Astrocyte (in vitro differentiated cells and primary cell): ENCODE measurements around the gene C14orf93. TPM values are rescaled to one million over a fixed set of nuclear protein-coding genes. Genes with fewer than 3 reads are reported as not detected.

Experiments used
- DNase-seq: peaks from one replicate; pipeline ENCODE4 v3.0.0-alpha.2; 2010; ENCODE audit warnings: low read depth
- FAIRE-seq: peaks from 2 replicates; lab custom pipeline; 2011; peaks lifted over from hg19 to GRCh38; lab: Jason Lieb, UNC
- H2AFZ ChIP-seq: 2 replicates; pipeline ENCODE4 v1.6.0; 2012; ENCODE audit warnings: low read depth, low read length, inconsistent platforms
- H3K27ac ChIP-seq: 2 replicates; pipeline ENCODE4 v1.5.1; 2011; ENCODE audit warnings: low read depth, low read length, inconsistent platforms
- H3K27me3 ChIP-seq: 2 replicates; pipeline ENCODE4 v1.6.0; 2011; ENCODE audit warnings: low read length, inconsistent platforms; ENCODE audit not compliant: insufficient read depth
- H3K36me3 ChIP-seq: 2 replicates; pipeline ENCODE4 v1.5.1; 2011; ENCODE audit warnings: low read length, inconsistent platforms; ENCODE audit not compliant: insufficient read depth
- H3K4me1 ChIP-seq: 2 replicates; pipeline ENCODE4 v1.5.1; 2011; ENCODE audit warnings: low read length, inconsistent platforms; ENCODE audit not compliant: insufficient read depth
- H3K4me2 ChIP-seq: 2 replicates; pipeline ENCODE4 v1.6.0; 2012; ENCODE audit warnings: low read length, inconsistent platforms
- H3K4me3 ChIP-seq: 2 replicates; pipeline ENCODE4 v1.5.1; 2011; ENCODE audit warnings: low read depth, mild to moderate bottlenecking, low read length, inconsistent platforms; ENCODE audit not compliant: insufficient read depth
- H3K79me2 ChIP-seq: 2 replicates; pipeline ENCODE4 v1.6.0; 2012; ENCODE audit warnings: mild to moderate bottlenecking, low read length, inconsistent platforms; ENCODE audit not compliant: insufficient read depth
- H3K9ac ChIP-seq: 2 replicates; pipeline ENCODE4 v1.6.0; 2012; ENCODE audit warnings: mild to moderate bottlenecking, low read length, inconsistent platforms
- H3K9me3 ChIP-seq: 2 replicates; pipeline ENCODE4 v1.5.1; 2012; ENCODE audit warnings: low read depth, mild to moderate bottlenecking, low read length, inconsistent platforms; ENCODE audit not compliant: insufficient read depth
- H4K20me1 ChIP-seq: 2 replicates; pipeline ENCODE4 v1.6.0; 2012; ENCODE audit warnings: low read length, inconsistent platforms; ENCODE audit not compliant: insufficient read depth
- H3K27ac Mint-ChIP-seq: one replicate; pipeline ENCODE4 v1.8.0; 2021; ENCODE audit warnings: mild to moderate bottlenecking, mixed read lengths; ENCODE audit not compliant: unreplicated experiment
- H3K27me3 Mint-ChIP-seq: one replicate; pipeline ENCODE4 v1.8.0; 2021; ENCODE audit warnings: low read depth, mixed read lengths; ENCODE audit not compliant: unreplicated experiment
- H3K36me3 Mint-ChIP-seq: one replicate; pipeline ENCODE4 v1.8.0; 2021; ENCODE audit warnings: low read depth, mixed read lengths; ENCODE audit not compliant: unreplicated experiment
- H3K4me1 Mint-ChIP-seq: one replicate; pipeline ENCODE4 v1.8.0; 2021; ENCODE audit warnings: low read depth, mixed read lengths; ENCODE audit not compliant: unreplicated experiment
- H3K4me3 Mint-ChIP-seq: one replicate; pipeline ENCODE4 v1.8.0; 2021; ENCODE audit warnings: mild to moderate bottlenecking, moderate library complexity, mixed read lengths; ENCODE audit not compliant: unreplicated experiment
- H3K9me3 Mint-ChIP-seq: one replicate; pipeline ENCODE4 v1.8.0; 2021; ENCODE audit warnings: mild to moderate bottlenecking, mixed read lengths; ENCODE audit not compliant: unreplicated experiment
- CTCF ChIP-seq: IDR thresholded peaks from 2 replicates; pipeline ENCODE4 v1.5.1; 2011; ENCODE audit warnings: low read depth, mild to moderate bottlenecking, inconsistent platforms, low read length, moderate library complexity; ENCODE audit not compliant: insufficient read depth
- EZH2 ChIP-seq: IDR thresholded peaks from 2 replicates; pipeline ENCODE4 v1.6.1; 2012; ENCODE audit warnings: mild to moderate bottlenecking, low read length, inconsistent platforms; ENCODE audit not compliant: insufficient read depth
- total RNA-seq: library from RNA; stranded (reverse); gene quantifications from 2 replicates; pipeline ENCODE4 v1.2.1, GENCODE V29; 2021

The C14orf93 gene
- total RNA-seq, 1 donor from 2014 or later = 3.6 TPM

GRCh38 chr14:23052182-23052623 is 42.3 kb upstream of the C14orf93 start:
- Histone ChIP-seq H3K79me2 (no peaks in the 10 kb centered on the region), H3K9ac (no peak overlapping the region), H3K27ac (no peak overlapping the region), H3K4me1 (peaks cover 18% of the 10 kb centered on the region), H4K20me1 (peaks cover 9% of the 10 kb centered on the region), H3K9me3 (no peaks in the 10 kb centered on the region), H3K27me3 (no peaks in the 10 kb centered on the region), H2AFZ (no peak overlapping the region), H3K4me3 (no peak overlapping the region), H3K36me3 (no peaks in the 10 kb centered on the region), H3K4me2 (no peak overlapping the region)
- TF ChIP-seq EZH2 = no peak
- TF ChIP-seq CTCF = no peak
- DNase-seq = no peak
- H3K27me3 Mint-ChIP-seq = no peaks in the 10 kb centered on the region
- H3K9me3 Mint-ChIP-seq = peaks cover 4% of the 10 kb centered on the region
- H3K27ac Mint-ChIP-seq = no peak overlapping the region
- peaks cover 12% of the 10 kb centered on the region for H3K4me1 Mint-ChIP-seq
- H3K36me3 Mint-ChIP-seq = peaks cover 15% of the 10 kb centered on the region
- H3K4me3 Mint-ChIP-seq = no peak overlapping the region
- no peak for FAIRE-seq

- H3K9me3 Mint-ChIP-seq = peaks cover 4% of the 10 kb centered on the region
- no peaks in the 10 kb centered on the region for H3K27me3 Mint-ChIP-seq
- peaks cover 8% of the 10 kb centered on the region for H3K4me1 Mint-ChIP-seq
- no peaks in the 10 kb centered on the region for H3K9me3 ChIP-seq
- no peak overlapping the region for H3K27ac ChIP-seq
- no peaks in the 10 kb centered on the region for H3K27me3 ChIP-seq
- H3K4me2 ChIP-seq = no peak overlapping the region
- H3K79me2 ChIP-seq = no peaks in the 10 kb centered on the region
- peaks cover 9% of the 10 kb centered on the region for H4K20me1 ChIP-seq
- H3K36me3 Mint-ChIP-seq = peaks cover 15% of the 10 kb centered on the region
- H3K36me3 ChIP-seq = no peaks in the 10 kb centered on the region
- peaks cover 13% of the 10 kb centered on the region for H3K4me1 ChIP-seq
- H2AFZ ChIP-seq = no peak overlapping the region
- no peak overlapping the region for H3K27ac Mint-ChIP-seq
- no peak overlapping the region for H3K9ac ChIP-seq
- no peak overlapping the region for H3K4me3 Mint-ChIP-seq
- no peak overlapping the region for H3K4me3 ChIP-seq
- DNase-seq (no peak), FAIRE-seq (no peak)
- no peak for TF ChIP-seq EZH2
- TF ChIP-seq CTCF = no peak
Measured at GRCh38 chr14:23051141-23052057, 41.5 kb upstream of the C14orf93 start.

- Histone ChIP-seq H4K20me1 (no peaks in the 10 kb centered on the region), H3K36me3 (no peaks in the 10 kb centered on the region), H3K79me2 (no peaks in the 10 kb centered on the region), H3K27ac (no peak overlapping the region), H2AFZ (no peak overlapping the region), H3K4me1 (peaks cover 10% of the 10 kb centered on the region), H3K9me3 (no peaks in the 10 kb centered on the region), H3K4me3 (no peak overlapping the region), H3K4me2 (no peak overlapping the region), H3K27me3 (no peaks in the 10 kb centered on the region), H3K9ac (no peak overlapping the region)
- no peak for TF ChIP-seq EZH2
- no peak for TF ChIP-seq CTCF
- Mint-ChIP-seq H3K36me3 (peaks cover 12% of the 10 kb centered on the region), H3K4me1 (peaks cover 7% of the 10 kb centered on the region), H3K27me3 (peaks cover 3% of the 10 kb centered on the region), H3K9me3 (peaks cover 4% of the 10 kb centered on the region), H3K27ac (no peak overlapping the region), H3K4me3 (no peak overlapping the region)
- FAIRE-seq (no peak), DNase-seq (no peak)
Measured at GRCh38 chr14:23049011-23049410, 39.1 kb upstream of the C14orf93 start.
